Measurements from ENCODE around the gene DIO3. TPM values are rescaled to one million over a fixed set of nuclear protein-coding genes. Genes with fewer than 3 reads are reported as not detected.

Gene DIO3
- total and polyA plus RNA-seq, 2 donors from 2014 or later: 0.17 to 0.94 TPM

- intact Hi-C loops (cut with DNase I): no loop called here
- TF ChIP-seq, protein P1, sequence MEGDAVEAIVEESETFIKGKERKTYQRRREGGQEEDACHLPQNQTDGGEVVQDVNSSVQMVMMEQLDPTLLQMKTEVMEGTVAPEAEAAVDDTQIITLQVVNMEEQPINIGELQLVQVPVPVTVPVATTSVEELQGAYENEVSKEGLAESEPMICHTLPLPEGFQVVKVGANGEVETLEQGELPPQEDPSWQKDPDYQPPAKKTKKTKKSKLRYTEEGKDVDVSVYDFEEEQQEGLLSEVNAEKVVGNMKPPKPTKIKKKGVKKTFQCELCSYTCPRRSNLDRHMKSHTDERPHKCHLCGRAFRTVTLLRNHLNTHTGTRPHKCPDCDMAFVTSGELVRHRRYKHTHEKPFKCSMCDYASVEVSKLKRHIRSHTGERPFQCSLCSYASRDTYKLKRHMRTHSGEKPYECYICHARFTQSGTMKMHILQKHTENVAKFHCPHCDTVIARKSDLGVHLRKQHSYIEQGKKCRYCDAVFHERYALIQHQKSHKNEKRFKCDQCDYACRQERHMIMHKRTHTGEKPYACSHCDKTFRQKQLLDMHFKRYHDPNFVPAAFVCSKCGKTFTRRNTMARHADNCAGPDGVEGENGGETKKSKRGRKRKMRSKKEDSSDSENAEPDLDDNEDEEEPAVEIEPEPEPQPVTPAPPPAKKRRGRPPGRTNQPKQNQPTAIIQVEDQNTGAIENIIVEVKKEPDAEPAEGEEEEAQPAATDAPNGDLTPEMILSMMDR (IDR thresholded peaks at IDR 0.05; ENCODE audit: borderline replicate concordance, extremely low read depth, insufficient read depth): no peak
- Histone ChIP-seq H3K36me3 (ENCODE audit: control insufficient read depth in 2 of 3, insufficient read depth in 3 of 3, low read length in 3 of 3) (no peaks in the 10 kb centered on the region), H3K4me1 (ENCODE audit: control insufficient read depth in 2 of 3, insufficient read depth in 2 of 3, low read depth in 1 of 3, low read length in 3 of 3) (peaks cover 0 to 3% (median 0%) of the 10 kb centered on the region in 3 donors), H3K4me3 (ENCODE audit: low read length in 3 of 3) (no peak overlapping the region), H3K9ac (ENCODE audit: low read length in 3 of 3) (no peak overlapping the region), H3K27ac (ENCODE audit: low read depth in 2 of 2, low read length in 2 of 2) (no peak overlapping the region), H3K9me3 (ENCODE audit: control insufficient read depth in 2 of 3, insufficient read depth in 1 of 3, low read length in 3 of 3) (peaks cover 0 to 4% (median 0%) of the 10 kb centered on the region in 3 donors), H3K27me3 (ENCODE audit: control insufficient read depth, insufficient read depth, low read length) (no peaks in the 10 kb centered on the region)
- no peak for DNase-seq
- FAIRE-seq: no peak
Observed at GRCh38 chr14:101591582-101591981, 30.3 kb downstream of the DIO3 start.

GRCh38 chr14:101593411-101594238 lies 32.3 kb downstream of the DIO3 start:
- FAIRE-seq: no peak

DNA sequence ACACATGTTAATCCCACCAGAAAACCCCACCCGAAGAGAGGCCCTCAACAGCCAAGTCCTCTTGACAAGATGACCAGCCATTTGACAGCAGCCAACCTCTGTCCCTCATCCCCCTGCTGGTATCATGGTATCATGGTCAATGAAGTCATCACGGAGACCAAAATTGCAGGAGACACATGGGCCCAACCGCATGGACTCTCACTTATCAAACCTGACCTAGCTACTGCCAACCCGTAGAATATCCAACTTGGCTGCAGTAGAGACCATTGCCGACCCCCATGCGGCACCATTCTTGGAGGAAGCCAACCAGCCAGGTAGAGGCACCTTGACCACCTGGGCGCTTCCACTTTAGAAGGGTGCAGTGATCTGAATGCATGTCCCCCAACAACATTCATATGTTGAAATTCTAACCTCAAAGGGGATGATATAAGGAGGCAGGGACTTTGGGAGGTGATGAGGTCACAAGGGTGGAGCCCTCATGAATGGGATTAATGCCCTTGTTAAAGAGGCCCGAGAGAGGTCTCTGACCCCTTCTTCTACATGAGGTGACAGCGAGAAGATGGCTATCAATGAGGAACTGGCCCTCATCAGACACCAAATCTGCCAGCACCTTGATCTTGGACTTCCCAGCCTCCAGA lies 33.3 kb downstream of the DIO3 start:
- intact Hi-C loops (cut with DNase I): no loop called here
- no peaks in the 10 kb centered on the region for H3K27me3 ChIP-seq (ENCODE audit: control insufficient read depth, insufficient read depth, low read length)
- no peak overlapping the region for H3K9ac ChIP-seq (ENCODE audit: low read length in 3 of 3)
- H3K4me1 ChIP-seq (ENCODE audit: control insufficient read depth in 2 of 3, insufficient read depth in 2 of 3, low read depth in 1 of 3, low read length in 3 of 3): peaks cover 0 to 4% (median 0%) of the 10 kb centered on the region in 3 donors
- H3K9me3 ChIP-seq (ENCODE audit: control insufficient read depth in 2 of 3, insufficient read depth in 1 of 3, low read length in 3 of 3): peaks cover 0 to 7% (median 0%) of the 10 kb centered on the region in 3 donors
- no peak for FAIRE-seq
- no peak for DNase-seq
- no peak overlapping the region for H3K27ac ChIP-seq (ENCODE audit: low read depth in 2 of 2, low read length in 2 of 2)
- TF ChIP-seq, protein P1 (IDR thresholded peaks at IDR 0.05; ENCODE audit: borderline replicate concordance, extremely low read depth, insufficient read depth): no peak
- no peaks in the 10 kb centered on the region for H3K36me3 ChIP-seq (ENCODE audit: control insufficient read depth in 2 of 3, insufficient read depth in 3 of 3, low read length in 3 of 3)
- H3K4me3 ChIP-seq (ENCODE audit: low read length in 3 of 3): no peak overlapping the region

More at GRCh38 chr14:101593411-101594238, 32.3 kb downstream of the DIO3 start:
- Histone ChIP-seq H3K9me3 (ENCODE audit: control insufficient read depth in 2 of 3, insufficient read depth in 1 of 3, low read length in 3 of 3) (peaks cover 0 to 7% (median 0%) of the 10 kb centered on the region in 3 donors), H3K4me1 (ENCODE audit: control insufficient read depth in 2 of 3, insufficient read depth in 2 of 3, low read depth in 1 of 3, low read length in 3 of 3) (peaks cover 0 to 6% (median 0%) of the 10 kb centered on the region in 3 donors), H3K9ac (ENCODE audit: low read length in 3 of 3) (no peak overlapping the region), H3K27ac (ENCODE audit: low read depth in 2 of 2, low read length in 2 of 2) (no peak overlapping the region), H3K36me3 (ENCODE audit: control insufficient read depth in 2 of 3, insufficient read depth in 3 of 3, low read length in 3 of 3) (no peaks in the 10 kb centered on the region), H3K4me3 (ENCODE audit: low read length in 3 of 3) (no peak overlapping the region), H3K27me3 (ENCODE audit: control insufficient read depth, insufficient read depth, low read length) (no peaks in the 10 kb centered on the region)
- TF ChIP-seq, protein P1 (IDR thresholded peaks at IDR 0.05; ENCODE audit: borderline replicate concordance, extremely low read depth, insufficient read depth): no peak
- no peak for DNase-seq
- intact Hi-C loops (cut with DNase I): no loop called here
